Spleen (tissue), 11 donors: Measurements from ENCODE around the gene NUDT1. TPM values are rescaled to one million over a fixed set of nuclear protein-coding genes. Genes with fewer than 3 reads are reported as not detected.
A peak's percentile ranks its signal among the peaks of the same experiment; 100 is the strongest.

Source experiments
- DNase-seq: peaks from one replicate; pipeline ENCODE4 v3.0.0-alpha.2; 2020
- H3K27ac ChIP-seq, 8 donors: fragments of 200-600 bp; sonication (generic) in 7 of 8; 1 replicate in 4 of 8; 2 replicates in 4 of 8; pipeline versions ENCODE4 v1.5.0 to v1.8.0; 2016 to 2021; ENCODE audit warnings: inconsistent platforms in 4 of 8, mild to moderate bottlenecking in 4 of 8, moderate library complexity in 1 of 8
- H3K27me3 ChIP-seq, 7 donors: fragments of 200-600 bp; sonication (generic) in 6 of 7; replicated peaks in 1 of 7; 1 replicate in 4 of 7; 2 replicates in 3 of 7; pipeline versions ENCODE4 v1.5.0 to v1.8.0; 2016 to 2021; ENCODE audit warnings: inconsistent platforms in 3 of 7, mild to moderate bottlenecking in 1 of 7
- H3K36me3 ChIP-seq, 6 donors: fragments of 200-600 bp; sonication (generic) in 5 of 6; 1 replicate in 4 of 6; 2 replicates in 2 of 6; pipeline versions ENCODE4 v1.5.0 to v1.8.0; 2016 to 2021; ENCODE audit warnings: inconsistent platforms in 2 of 6
- H3K4me1 ChIP-seq, 6 donors: fragments of 200-600 bp; sonication (generic) in 5 of 6; 1 replicate in 3 of 6; 2 replicates in 3 of 6; pipeline versions ENCODE4 v1.5.0 to v1.8.0; 2016 to 2021; ENCODE audit warnings: inconsistent platforms in 3 of 6
- H3K4me3 ChIP-seq, 8 donors: fragments of 200-600 bp; sonication (generic) in 7 of 8; 1 replicate in 4 of 8; 2 replicates in 4 of 8; pipeline versions ENCODE4 v1.5.0 to v1.8.0; 2016 to 2021; ENCODE audit warnings: inconsistent platforms in 4 of 8, mild to moderate bottlenecking in 4 of 8, moderate library complexity in 2 of 8
- H3K9me3 ChIP-seq, 8 donors: fragments of 200-600 bp; sonication (generic) in 7 of 8; 1 replicate in 4 of 8; 2 replicates in 4 of 8; pipeline versions ENCODE4 v1.5.0 to v1.8.0; 2016 to 2021; ENCODE audit warnings: inconsistent platforms in 4 of 8
- CTCF ChIP-seq, 11 experiments: fragments of 200-600 bp in 7 of 11; fragments of 450-650 bp in 4 of 11; sonication (generic) in 4 of 11; IDR thresholded peaks in 8 of 11; conservative IDR thresholded peaks in 3 of 11; 1 replicate in 7 of 11; 2 replicates in 4 of 11; pipeline versions ENCODE4 v1.4.0 to v1.8.0; 2016 to 2021; ENCODE audit warnings: antibody characterized with exemption in 11 of 11, inconsistent platforms in 4 of 11, mild to moderate bottlenecking in 1 of 11
- POLR2A ChIP-seq, 3 donors: fragments of 450-650 bp; IDR thresholded peaks; one replicate each; pipeline ENCODE4 v1.5.1; 2017; ENCODE audit warnings: antibody characterized with exemption in 3 of 3, mild to moderate bottlenecking in 1 of 3
- POLR2AphosphoS5 ChIP-seq, 3 donors: sonication (generic); formaldehyde crosslinking; IDR thresholded peaks; one replicate each; pipeline ENCODE4 v1.5.1; 2017; ENCODE audit warnings: antibody characterized with exemption in 3 of 3
- WGBS, 5 donors: extraction: QIAGEN DNeasy Blood & Tissue Kit in 3 of 5; methylation state at CpG; one replicate each; pipeline versions ENCODE4 v1.1.5 to v1.1.7; 2013 to 2018; 5-methylcytosine and 5-hydroxymethylcytosine counted together
- intact Hi-C: fragments of 100-400 bp; cut with DNase I; formaldehyde crosslinking; loops from one replicate; pipeline ENCODE4 v1.15.0; 2023; ENCODE audit warnings: low total_unique reads
- polyA plus RNA-seq, 3 donors: library from polyadenylated mRNA; stranded (reverse); fragments of 200-250 nt; gene quantifications; one replicate each; pipeline ENCODE4 v1.2.1, GENCODE V29; 2013
- total RNA-seq, 7 donors: library from RNA; depleted of rRNA in 3 of 7; stranded (reverse); fragments of >200 nt in 3 of 7; fragmentation: NEBNext Ultra II Directional in 4 of 7; extraction: Animal tissue kit (Norgen Biotek cat#: 25700) in 4 of 7; gene quantifications; one replicate each; pipeline versions ENCODE4 v1.1.0 to v1.2.1, GENCODE V29; 2016 to 2021
- donor health status: healthy with polysubstance abuse.
- donor health status: DM: no; HTN: no; CAD: no; lungs with moderate emphysema.
- donor health status: DM: no; HTN: no; CAD: no.
- donor health status: Bipolar disorder and iron deficiency.
- donor health status: healthy.
- donor health status: DM: no; HTN: no; CAD: no.
- donor health status: DM: yes; HTN: yes; CAD: no.

NUDT1 gene
- total and polyA plus RNA-seq, 10 donors: 13.7 to 69.3 (median 22.6) TPM

DNA sequence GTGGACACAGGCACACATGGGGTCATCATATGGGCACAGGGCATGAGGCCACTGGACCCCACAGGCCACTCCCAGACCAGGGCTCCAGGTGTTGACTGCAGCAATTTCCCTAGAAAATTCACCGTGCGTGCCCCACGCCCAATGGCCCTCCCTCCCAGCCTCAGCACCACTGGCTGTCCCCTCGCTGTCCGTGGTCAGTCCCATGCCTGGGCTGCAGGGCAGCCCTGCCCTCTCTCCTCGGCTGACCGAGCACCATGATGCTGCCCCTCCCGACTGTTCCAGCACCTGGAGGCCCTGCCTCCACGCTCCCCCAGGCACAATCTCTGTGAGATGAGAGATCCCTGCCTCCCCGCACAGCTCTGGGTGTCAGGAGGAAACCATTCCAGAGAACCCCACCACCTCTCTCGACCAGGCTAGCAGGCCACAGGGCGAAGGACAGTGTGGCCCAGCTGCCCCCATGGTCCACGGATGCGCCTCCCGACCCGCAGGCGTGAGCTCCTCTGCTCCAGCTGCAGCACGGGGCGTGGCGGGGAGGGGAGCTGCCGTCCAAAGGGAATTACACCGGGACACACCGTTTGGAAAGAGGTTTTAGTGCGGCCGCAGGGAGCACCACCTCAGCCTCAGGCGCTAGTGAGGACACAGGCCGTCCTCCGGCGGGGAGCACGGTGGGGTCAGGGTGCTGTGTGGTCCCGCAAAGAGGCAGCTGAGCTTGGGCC lies 12.6 kb downstream of the NUDT1 start:
- Histone ChIP-seq H3K4me1 (peaks cover under 1 to 36% (median 9%) of the 10 kb centered on the region in 6 donors), H3K9me3 (no peaks in the 10 kb centered on the region), H3K4me3 (no peak overlapping the region), H3K27ac (no peak overlapping the region), H3K36me3 (peaks cover 0 to 90% (median 62%) of the 10 kb centered on the region in 6 donors), H3K27me3 (no peaks in the 10 kb centered on the region)
- TF ChIP-seq POLR2A (IDR thresholded peaks at IDR 0.05) (no peak), CTCF (IDR thresholded peaks at IDR 0.05 in 8 of 11, conservative IDR thresholded peaks at IDR 0.05 in 3 of 11) (no peak), POLR2AphosphoS5 (IDR thresholded peaks at IDR 0.05) (peak in 1 of 3 donors; percentile 54)
- 93 to 94% (median 94%) methylated on average over 24 to 31 of the region's 31 CpGs for WGBS, 5 donors
- intact Hi-C loops: no loop called here
- no peak for DNase-seq

GRCh38 chr7:2255145-2256139 lies 13.4 kb downstream of the NUDT1 start:
- Histone ChIP-seq H3K4me1 (peaks cover 0 to 38% (median 10%) of the 10 kb centered on the region in 6 donors), H3K36me3 (peaks cover 0 to 93% (median 64%) of the 10 kb centered on the region in 6 donors), H3K4me3 (no peak overlapping the region), H3K27me3 (no peaks in the 10 kb centered on the region), H3K27ac (no peak overlapping the region), H3K9me3 (no peaks in the 10 kb centered on the region)
- no peak for DNase-seq
- no peak for TF ChIP-seq POLR2A (IDR thresholded peaks at IDR 0.05)
- no peak for TF ChIP-seq CTCF (IDR thresholded peaks at IDR 0.05 in 8 of 11, conservative IDR thresholded peaks at IDR 0.05 in 3 of 11)
- TF ChIP-seq POLR2AphosphoS5 (IDR thresholded peaks at IDR 0.05): no peak
- WGBS, 5 donors: 84 to 92% (median 86%) methylated on average over 32 to 33 of the region's 33 CpGs
- intact Hi-C loops: no loop called here

- peak; percentile 74 for DNase-seq
- WGBS, 5 donors: 92 to 96% (median 93%) methylated on average over 39 to 44 of the region's 44 CpGs
- Histone ChIP-seq H3K4me3 (no peak overlapping the region), H3K27me3 (no peaks in the 10 kb centered on the region), H3K9me3 (no peaks in the 10 kb centered on the region), H3K36me3 (peaks cover 0 to 95% (median 64%) of the 10 kb centered on the region in 6 donors), H3K27ac (no peak overlapping the region), H3K4me1 (peaks cover 7 to 48% (median 21%) of the 10 kb centered on the region in 6 donors)
- intact Hi-C loops: no loop called here
- TF ChIP-seq CTCF (IDR thresholded peaks at IDR 0.05 in 8 of 11, conservative IDR thresholded peaks at IDR 0.05 in 3 of 11): no peak
- TF ChIP-seq POLR2A (IDR thresholded peaks at IDR 0.05): no peak
- TF ChIP-seq POLR2AphosphoS5 (IDR thresholded peaks at IDR 0.05): no peak
Observed at GRCh38 chr7:2256306-2257045, 14.4 kb downstream of the NUDT1 start.
